Keratinocyte (primary cell): ENCODE measurements around the gene RELT. TPM values are rescaled to one million over a fixed set of nuclear protein-coding genes. Genes with fewer than 3 reads are reported as not detected.

Source experiments
- DNase-seq: peaks from one replicate; pipeline ENCODE4 v3.0.0-alpha.2; 2011; ENCODE audit warnings: low read depth, missing footprints, low spot score
- FAIRE-seq: peaks from 2 replicates; lab custom pipeline; 2011; peaks lifted over from hg19 to GRCh38; lab: Jason Lieb, UNC
- H2AFZ ChIP-seq: 2 replicates; pipeline ENCODE4 v1.6.0; 2012; ENCODE audit warnings: low read length, control low read depth, inconsistent platforms; ENCODE audit not compliant: control insufficient read depth
- H3K27ac ChIP-seq: 2 replicates; pipeline ENCODE4 v1.5.1; 2011; ENCODE audit warnings: low read length; ENCODE audit not compliant: control insufficient read depth, insufficient read depth
- H3K27me3 ChIP-seq: 3 replicates; pipeline ENCODE4 v1.6.0; 2011; ENCODE audit warnings: low read length; ENCODE audit not compliant: control insufficient read depth, insufficient read depth; ENCODE audit errors: extremely low read depth
- H3K36me3 ChIP-seq, 2 experiments: 2 replicates in 1 of 2; 3 replicates in 1 of 2; pipeline ENCODE4 v1.5.1; 2011; ENCODE audit warnings: low read length in 2 of 2, mild to moderate bottlenecking in 1 of 2; ENCODE audit not compliant: control insufficient read depth in 2 of 2, insufficient read depth in 2 of 2; ENCODE audit errors: extremely low read depth in 1 of 2
- H3K4me1 ChIP-seq: 3 replicates; pipeline ENCODE4 v1.5.1; 2011; ENCODE audit warnings: low read length; ENCODE audit not compliant: control insufficient read depth, insufficient read depth; ENCODE audit errors: extremely low read depth
- H3K4me2 ChIP-seq: 3 replicates; pipeline ENCODE4 v1.6.0; 2011; ENCODE audit warnings: low read depth, low read length; ENCODE audit not compliant: control insufficient read depth, insufficient read depth; ENCODE audit errors: extremely low read depth
- H3K4me3 ChIP-seq, 3 experiments: fragments of 200-600 bp in 1 of 3; sonication (generic) in 1 of 3; 2 replicates in 2 of 3; 3 replicates in 1 of 3; pipeline ENCODE4 v1.5.1; 2011 to 2016; ENCODE audit warnings: low read length in 3 of 3, mild to moderate bottlenecking in 3 of 3, control low read depth in 2 of 3, inconsistent platforms in 1 of 3, low read depth in 1 of 3, mixed read lengths in 1 of 3, mixed run types in 1 of 3, moderate library complexity in 1 of 3; ENCODE audit not compliant: control insufficient read depth in 2 of 3, insufficient read depth in 2 of 3; ENCODE audit errors: extremely low read depth in 1 of 3
- H3K79me2 ChIP-seq: 2 replicates; pipeline ENCODE4 v1.6.0; 2012; ENCODE audit warnings: low read length; ENCODE audit not compliant: control insufficient read depth, insufficient read depth
- H3K9ac ChIP-seq: 3 replicates; pipeline ENCODE4 v1.6.0; 2011; ENCODE audit warnings: low read length; ENCODE audit not compliant: control insufficient read depth, insufficient read depth; ENCODE audit errors: extremely low read depth
- H3K9me1 ChIP-seq: 3 replicates; pipeline ENCODE4 v1.6.0; 2011; ENCODE audit warnings: low read length; ENCODE audit not compliant: control insufficient read depth, insufficient read depth; ENCODE audit errors: extremely low read depth
- H3K9me3 ChIP-seq: 2 replicates; pipeline ENCODE4 v1.5.1; 2012; ENCODE audit warnings: low read depth, low read length; ENCODE audit not compliant: control insufficient read depth
- H4K20me1 ChIP-seq: 3 replicates; pipeline ENCODE4 v1.6.0; 2011; ENCODE audit warnings: low read length; ENCODE audit not compliant: control insufficient read depth, insufficient read depth; ENCODE audit errors: extremely low read depth
- EZH2 ChIP-seq: IDR thresholded peaks from one replicate; pipeline ENCODE4 v1.6.1; 2012; ENCODE audit warnings: inconsistent platforms, mild to moderate bottlenecking, low read length, moderate library complexity
- dilution Hi-C: fragments of 300-500 bp; cut with MboI; formaldehyde crosslinking; loops from one replicate; pipeline ENCODE4 v1.7.0; 2020; ENCODE audit warnings: low sequenced_read_pairs; ENCODE audit not compliant: extremely low pct_ligation_motif_present
- polyA plus RNA-seq, 5 experiments: library from polyadenylated mRNA; depleted of rRNA in 3 of 5; stranded (reverse) in 3 of 5; stranded (forward) in 1 of 5; unstranded in 1 of 5; fragments of >200 nt; gene quantifications; 1 replicate in 1 of 5; 2 replicates in 3 of 5; 3 replicates in 1 of 5; pipeline versions ENCODE4 v1.2.1 to v1.2.3, GENCODE V29; 2011 to 2012; ENCODE audit warnings: missing spikeins in 2 of 5, low read depth in 1 of 5, low replicate concordance in 1 of 5
- TF ChIP-seq, protein P1 (sequence below), 3 experiments: IDR thresholded peaks in 1 of 3; conservative IDR thresholded peaks in 1 of 3; optimal IDR thresholded peaks in 1 of 3; 2 replicates in 2 of 3; 3 replicates in 1 of 3; pipeline versions ENCODE3 to v1.5.1; 2011; ENCODE audit warnings: low read length in 3 of 3, mild to moderate bottlenecking in 3 of 3, moderate library complexity in 2 of 3, control low read depth in 1 of 3, inconsistent platforms in 1 of 3; ENCODE audit not compliant: insufficient read depth in 2 of 3; ENCODE audit errors: extremely low read depth in 1 of 3

RELT gene
- polyA plus RNA-seq, 1 donor (not counting 4 experiments of a cell fraction or from before 2014, with no cell fraction given) = 4.2 TPM

DNA sequence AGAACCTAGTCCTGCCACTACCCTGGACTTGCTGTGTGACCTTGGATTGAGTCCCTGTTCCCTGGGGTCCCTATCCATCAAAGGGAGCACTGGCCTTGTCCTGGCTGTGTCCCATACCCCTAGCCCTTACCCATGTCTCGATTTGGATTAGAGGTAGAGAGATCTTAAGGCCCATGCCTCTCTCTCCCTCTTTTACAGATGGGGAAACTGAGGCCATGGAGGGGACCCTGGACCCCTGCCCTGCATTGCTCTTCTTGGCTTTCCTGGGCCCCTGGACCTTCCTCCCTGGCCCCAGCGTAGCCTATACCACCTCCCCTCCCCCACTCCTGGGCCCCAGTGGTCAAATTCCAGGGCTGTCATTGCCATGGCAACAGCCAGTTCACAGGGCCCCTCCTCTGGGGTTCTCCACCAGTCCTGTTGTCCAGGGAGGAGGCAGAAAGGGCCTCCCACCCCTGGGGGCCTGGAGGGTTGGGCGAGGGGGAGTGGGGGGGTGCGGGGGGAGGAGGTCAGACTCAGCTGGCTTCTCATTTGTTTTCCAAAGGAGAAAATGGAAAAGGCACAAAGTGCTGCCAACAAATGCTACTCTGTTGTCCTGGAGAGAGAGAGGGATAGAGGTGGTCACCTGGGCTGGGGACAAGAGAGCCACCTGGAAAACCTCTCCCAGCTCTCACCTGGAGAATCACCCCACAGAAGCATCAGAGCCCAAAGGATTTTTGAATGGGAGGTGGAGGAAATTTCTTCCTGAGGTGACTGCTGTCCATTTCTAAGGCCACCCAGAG is 44.9 kb upstream of the RELT start:
- Histone ChIP-seq H3K9me1 (no peaks in the 10 kb centered on the region), H4K20me1 (no peaks in the 10 kb centered on the region), H3K9ac (no peak overlapping the region), H3K4me1 (peaks cover 18% of the 10 kb centered on the region), H3K4me2 (no peak overlapping the region), H3K36me3 (no peaks in the 10 kb centered on the region), H2AFZ (no peak overlapping the region), H3K27ac (no peak overlapping the region), H3K9me3 (no peaks in the 10 kb centered on the region), H3K27me3 (no peaks in the 10 kb centered on the region), H3K4me3 (no peak overlapping the region), H3K79me2 (no peaks in the 10 kb centered on the region)
- no peak for DNase-seq
- dilution Hi-C loops = no loop called here
- no peak for FAIRE-seq
- TF ChIP-seq, protein P1, sequence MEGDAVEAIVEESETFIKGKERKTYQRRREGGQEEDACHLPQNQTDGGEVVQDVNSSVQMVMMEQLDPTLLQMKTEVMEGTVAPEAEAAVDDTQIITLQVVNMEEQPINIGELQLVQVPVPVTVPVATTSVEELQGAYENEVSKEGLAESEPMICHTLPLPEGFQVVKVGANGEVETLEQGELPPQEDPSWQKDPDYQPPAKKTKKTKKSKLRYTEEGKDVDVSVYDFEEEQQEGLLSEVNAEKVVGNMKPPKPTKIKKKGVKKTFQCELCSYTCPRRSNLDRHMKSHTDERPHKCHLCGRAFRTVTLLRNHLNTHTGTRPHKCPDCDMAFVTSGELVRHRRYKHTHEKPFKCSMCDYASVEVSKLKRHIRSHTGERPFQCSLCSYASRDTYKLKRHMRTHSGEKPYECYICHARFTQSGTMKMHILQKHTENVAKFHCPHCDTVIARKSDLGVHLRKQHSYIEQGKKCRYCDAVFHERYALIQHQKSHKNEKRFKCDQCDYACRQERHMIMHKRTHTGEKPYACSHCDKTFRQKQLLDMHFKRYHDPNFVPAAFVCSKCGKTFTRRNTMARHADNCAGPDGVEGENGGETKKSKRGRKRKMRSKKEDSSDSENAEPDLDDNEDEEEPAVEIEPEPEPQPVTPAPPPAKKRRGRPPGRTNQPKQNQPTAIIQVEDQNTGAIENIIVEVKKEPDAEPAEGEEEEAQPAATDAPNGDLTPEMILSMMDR (optimal IDR thresholded peaks at IDR 0.05 in 1 of 3, IDR thresholded peaks at IDR 0.05 in 1 of 3, conservative IDR thresholded peaks at IDR 0.05 in 1 of 3; ENCODE audit: extremely low read depth in 1 of 3, insufficient read depth in 2 of 3, low read length in 3 of 3) = no peak
- no peak for TF ChIP-seq EZH2

DNA sequence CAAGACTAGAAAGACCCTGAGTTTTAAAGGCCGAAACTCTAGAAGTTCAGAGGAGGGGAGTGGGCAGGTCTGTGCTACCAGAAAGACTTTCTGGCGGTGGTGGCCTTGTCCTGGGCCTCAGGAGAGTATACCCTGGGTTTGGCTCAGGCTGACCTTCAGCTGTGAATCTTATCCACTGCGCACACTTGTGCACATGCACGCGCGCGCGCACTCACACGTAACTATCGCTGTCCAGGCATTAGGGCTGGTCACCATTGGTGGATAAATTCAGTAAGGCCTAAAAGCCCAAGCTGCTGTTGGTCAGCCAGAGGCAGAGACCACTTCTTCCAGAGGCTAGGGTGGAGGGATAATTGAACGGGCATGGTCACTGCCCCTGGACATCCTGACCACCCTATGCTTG is 43.0 kb upstream of the RELT start:
- dilution Hi-C loops = no loop called here
- H3K79me2 ChIP-seq = no peaks in the 10 kb centered on the region
- H3K27ac ChIP-seq = no peak overlapping the region
- no peak overlapping the region for H3K9ac ChIP-seq
- FAIRE-seq (no peak), DNase-seq (no peak)
- no peaks in the 10 kb centered on the region for H3K36me3 ChIP-seq
- H3K9me3 ChIP-seq = no peaks in the 10 kb centered on the region
- H4K20me1 ChIP-seq = no peaks in the 10 kb centered on the region
- no peak overlapping the region for H3K4me2 ChIP-seq
- H3K4me1 ChIP-seq = peaks cover 12% of the 10 kb centered on the region
- H3K27me3 ChIP-seq = no peaks in the 10 kb centered on the region
- TF ChIP-seq EZH2 = no peak
- TF ChIP-seq, protein P1 (optimal IDR thresholded peaks at IDR 0.05 in 1 of 3, IDR thresholded peaks at IDR 0.05 in 1 of 3, conservative IDR thresholded peaks at IDR 0.05 in 1 of 3; ENCODE audit: extremely low read depth in 1 of 3, insufficient read depth in 2 of 3, low read length in 3 of 3) = no peak
- H3K4me3 ChIP-seq = no peak overlapping the region
- H3K9me1 ChIP-seq = no peaks in the 10 kb centered on the region
- no peak overlapping the region for H2AFZ ChIP-seq
